H1 (cell line): ENCODE results near the gene MTURN. TPM values are rescaled to one million over a fixed set of nuclear protein-coding genes. Genes with fewer than 3 reads are reported as not detected.

Source experiments
- CTCF ChIA-PET: fragments of 300-600 bp; sonication (Branson Sonifier 250); formaldehyde crosslinking; loops from one replicate; lab custom pipeline; 2021; ENCODE audit not compliant: partially characterized antibody; lab: Charles Lee
- POLR2A ChIA-PET: fragments of 300-600 bp; sonication (Branson Sonifier 250); formaldehyde crosslinking; loops from one replicate; lab custom pipeline; 2021; ENCODE audit warnings: inconsistent platforms; ENCODE audit not compliant: partially characterized antibody; lab: Charles Lee
- DNase-seq, 2 experiments: peaks; one replicate each; pipeline versions ENCODE4 v3.0.0 to v3.0.0-alpha.2; 2010 to 2022; ENCODE audit warnings: low spot score in 2 of 2, low read depth in 1 of 2, mixed read lengths in 1 of 2
- FAIRE-seq: peaks from 2 replicates; lab custom pipeline; 2011; peaks lifted over from hg19 to GRCh38; lab: Jason Lieb, UNC
- H2AFZ ChIP-seq: 2 replicates; pipeline ENCODE4 v1.8.1; 2012; ENCODE audit warnings: low read length, inconsistent platforms
- H2AK5ac ChIP-seq: 2 replicates; pipeline ENCODE4 v1.6.1; 2013; ENCODE audit warnings: low read depth, low read length
- H2BK120ac ChIP-seq: replicated peaks from 2 replicates; pipeline ENCODE3; 2013; ENCODE audit warnings: low read depth, low read length, inconsistent platforms
- H2BK12ac ChIP-seq: 2 replicates; pipeline ENCODE4 v1.6.1; 2013; ENCODE audit warnings: low read depth, low read length
- H2BK15ac ChIP-seq: 2 replicates; pipeline ENCODE4 v1.6.1; 2013; ENCODE audit warnings: low read length
- H2BK20ac ChIP-seq: 2 replicates; pipeline ENCODE4 v1.6.1; 2013; ENCODE audit warnings: low read length
- H2BK5ac ChIP-seq: 2 replicates; pipeline ENCODE4 v1.6.1; 2013; ENCODE audit warnings: low read depth, low read length
- H3K14ac ChIP-seq: 2 replicates; pipeline ENCODE4 v1.6.1; 2013; ENCODE audit warnings: inconsistent platforms; ENCODE audit not compliant: insufficient read length
- H3K18ac ChIP-seq: 2 replicates; pipeline ENCODE4 v1.6.1; 2013; ENCODE audit warnings: low read length; ENCODE audit errors: extremely low read depth
- H3K23ac ChIP-seq: 2 replicates; pipeline ENCODE4 v1.6.1; 2013; ENCODE audit warnings: inconsistent platforms; ENCODE audit not compliant: insufficient read length
- H3K23me2 ChIP-seq: 2 replicates; pipeline ENCODE4 v1.6.1; 2013; ENCODE audit warnings: low read depth, low read length
- H3K27ac ChIP-seq: 2 replicates; pipeline ENCODE4 v1.6.1; 2011; ENCODE audit warnings: low read depth, low read length, inconsistent platforms
- H3K27me3 ChIP-seq, 4 experiments: replicated peaks in 1 of 4; 1 replicate in 1 of 4; 2 replicates in 3 of 4; pipeline versions ENCODE4 v1.6.1 to v1.8.1; 2011 to 2013; ENCODE audit warnings: low read length in 3 of 4, mild to moderate bottlenecking in 3 of 4, inconsistent platforms in 2 of 4, mixed read lengths in 2 of 4, moderate library complexity in 1 of 4; ENCODE audit not compliant: control insufficient read depth in 3 of 4, insufficient read depth in 3 of 4; ENCODE audit errors: extremely low read depth in 1 of 4
- H3K36me3 ChIP-seq, 4 experiments: 2 replicates each; pipeline versions ENCODE4 v1.6.1 to v1.8.1; 2011 to 2013; ENCODE audit warnings: mild to moderate bottlenecking in 4 of 4, low read length in 3 of 4, moderate library complexity in 2 of 4, control low read depth in 1 of 4, inconsistent platforms in 1 of 4; ENCODE audit not compliant: insufficient read depth in 4 of 4, control insufficient read depth in 2 of 4
- H3K4ac ChIP-seq: replicated peaks from 2 replicates; pipeline ENCODE3; 2013; ENCODE audit warnings: low read length, low read depth, mixed read lengths, inconsistent platforms; ENCODE audit not compliant: insufficient read length
- H3K4me1 ChIP-seq, 4 experiments: replicated peaks in 1 of 4; 1 replicate in 1 of 4; 2 replicates in 3 of 4; pipeline versions ENCODE4 v1.6.1 to v1.8.1; 2011 to 2013; ENCODE audit warnings: low read length in 3 of 4, inconsistent platforms in 2 of 4, mixed read lengths in 1 of 4; ENCODE audit not compliant: insufficient read depth in 4 of 4, control insufficient read depth in 3 of 4
- H3K4me2 ChIP-seq, 2 experiments: 2 replicates each; pipeline versions ENCODE4 v1.6.1 to v1.8.1; 2011 to 2013; ENCODE audit warnings: low read depth in 2 of 2, low read length in 2 of 2, control low read depth in 1 of 2, inconsistent platforms in 1 of 2, mild to moderate bottlenecking in 1 of 2; ENCODE audit not compliant: insufficient read depth in 1 of 2
- H3K4me3 ChIP-seq, 4 experiments: fragments of 200-600, 300-600 bp in 1 of 4; sonication (generic), shearing (Covaris generic), sonication (Bioruptor Twin) in 1 of 4; 2 replicates each; pipeline versions ENCODE4 v1.5.1 to v1.8.1; 2011 to 2016; ENCODE audit warnings: low read length in 4 of 4, low read depth in 3 of 4, control low read depth in 2 of 4, inconsistent platforms in 2 of 4, mild to moderate bottlenecking in 2 of 4, mixed read lengths in 1 of 4, moderate library complexity in 1 of 4; ENCODE audit not compliant: insufficient read depth in 2 of 4; ENCODE audit errors: extremely low read depth in 1 of 4
- H3K56ac ChIP-seq: replicated peaks from 2 replicates; pipeline ENCODE3; 2013; ENCODE audit warnings: low read depth, mild to moderate bottlenecking, mixed read lengths, low read length, inconsistent platforms; ENCODE audit not compliant: insufficient read length
- H3K79me1 ChIP-seq: 2 replicates; pipeline ENCODE4 v1.6.1; 2013; ENCODE audit warnings: low read depth, low read length, control low read depth
- H3K79me2 ChIP-seq, 2 experiments: 2 replicates each; pipeline versions ENCODE4 v1.6.1 to v1.8.1; 2012 to 2013; ENCODE audit warnings: low read length in 2 of 2, mild to moderate bottlenecking in 2 of 2, inconsistent platforms in 1 of 2; ENCODE audit not compliant: insufficient read depth in 2 of 2, control insufficient read depth in 1 of 2
- H3K9ac ChIP-seq, 4 experiments: replicated peaks in 1 of 4; 1 replicate in 1 of 4; 2 replicates in 3 of 4; pipeline versions ENCODE4 v1.6.1 to v1.8.1; 2011 to 2013; ENCODE audit warnings: low read depth in 3 of 4, low read length in 3 of 4, control low read depth in 2 of 4, mild to moderate bottlenecking in 2 of 4, moderate library complexity in 2 of 4, inconsistent platforms in 1 of 4; ENCODE audit errors: extremely low read depth in 1 of 4
- H3K9me3 ChIP-seq, 2 experiments: 2 replicates each; pipeline versions ENCODE4 v1.6.1 to v1.8.1; 2012 to 2013; ENCODE audit warnings: mild to moderate bottlenecking in 2 of 2, moderate library complexity in 2 of 2, control low read depth in 1 of 2, inconsistent platforms in 1 of 2, low read depth in 1 of 2, low read length in 1 of 2, mixed read lengths in 1 of 2; ENCODE audit not compliant: insufficient read depth in 2 of 2
- H4K20me1 ChIP-seq, 2 experiments: replicated peaks in 1 of 2; 2 replicates each; pipeline versions ENCODE3 to v1.8.1; 2011 to 2013; ENCODE audit warnings: inconsistent platforms in 2 of 2, low read length in 2 of 2, mild to moderate bottlenecking in 1 of 2; ENCODE audit not compliant: insufficient read depth in 2 of 2, control insufficient read depth in 1 of 2
- H4K5ac ChIP-seq: 2 replicates; pipeline ENCODE4 v1.6.1; 2013; ENCODE audit warnings: low read length, low read depth, mixed read lengths, inconsistent platforms; ENCODE audit not compliant: insufficient read length
- H4K8ac ChIP-seq: 2 replicates; pipeline ENCODE4 v1.8.0; 2013; ENCODE audit warnings: mild to moderate bottlenecking, moderate library complexity, low read length, inconsistent platforms; ENCODE audit not compliant: insufficient read depth; ENCODE audit errors: extremely low read depth
- H4K91ac ChIP-seq: replicated peaks from 2 replicates; pipeline ENCODE3; 2013; ENCODE audit warnings: low read length, mixed read lengths, inconsistent platforms; ENCODE audit not compliant: insufficient read length
- ATF2 ChIP-seq: IDR thresholded peaks from 2 replicates; pipeline ENCODE4 v1.6.1; 2012; ENCODE audit warnings: low read length, inconsistent platforms
- BACH1 ChIP-seq: IDR thresholded peaks from 2 replicates; pipeline ENCODE4 v1.6.1; 2012; ENCODE audit warnings: low read length, improper control_type of control experiment
- BRCA1 ChIP-seq: IDR thresholded peaks from 2 replicates; pipeline ENCODE4 v1.6.1; 2012; ENCODE audit warnings: low read depth, low read length, improper control_type of control experiment
- CREB1 ChIP-seq: IDR thresholded peaks from 2 replicates; pipeline ENCODE4 v1.6.1; 2012; ENCODE audit warnings: inconsistent platforms
- EZH2 ChIP-seq: fragments of 200-600 bp; sonication (generic); IDR thresholded peaks from 2 replicates; pipeline ENCODE4 v1.7.1; 2012; ENCODE audit warnings: low read depth, mild to moderate bottlenecking, moderate library complexity, low read length, inconsistent platforms; ENCODE audit not compliant: severe bottlenecking
- GABPA ChIP-seq: IDR thresholded peaks from 2 replicates; pipeline ENCODE4 v1.6.1; 2011; ENCODE audit warnings: mild to moderate bottlenecking, low read length, moderate library complexity, borderline replicate concordance; ENCODE audit not compliant: insufficient read depth
- HDAC2 ChIP-seq, 2 experiments: fragments of 300-600 bp in 1 of 2; sonication (generic) in 1 of 2; IDR thresholded peaks; 2 replicates each; pipeline ENCODE4 v1.6.1; 2011 to 2012; ENCODE audit warnings: low read depth in 2 of 2, low read length in 2 of 2, mild to moderate bottlenecking in 2 of 2, moderate library complexity in 2 of 2, borderline replicate concordance in 1 of 2, inconsistent platforms in 1 of 2
- NANOG ChIP-seq: IDR thresholded peaks from 2 replicates; pipeline ENCODE4 v1.6.1; 2011; ENCODE audit warnings: low read length, low read depth, mild to moderate bottlenecking, inconsistent platforms; ENCODE audit not compliant: insufficient read depth, poor library complexity, severe bottlenecking
- POLR2AphosphoS5 ChIP-seq: IDR thresholded peaks from 2 replicates; pipeline ENCODE4 v1.6.1; 2011; ENCODE audit warnings: low read depth, low read length
- POU5F1 ChIP-seq: IDR thresholded peaks from 2 replicates; pipeline ENCODE4 v1.6.1; 2011; ENCODE audit warnings: low read depth, mild to moderate bottlenecking, low read length, moderate library complexity
- SIX5 ChIP-seq: IDR thresholded peaks from 2 replicates; pipeline ENCODE4 v1.6.1; 2011; ENCODE audit warnings: mild to moderate bottlenecking, low read depth, low read length
- WGBS, 2 experiments: shearing (Covaris generic) in 1 of 2; methylation state at CpG; one replicate each; pipeline versions ENCODE4 v1.1.6 to v1.1.7; 2013 to 2015; ENCODE audit warnings: low lambda C conversion rate in 2 of 2, mixed read lengths in 2 of 2, inconsistent platforms in 1 of 2, low coverage in 1 of 2, missing lambda C conversion rate in 1 of 2; ENCODE audit not compliant: insufficient replicate concordance in 2 of 2, insufficient coverage in 1 of 2, insufficient read length in 1 of 2; ENCODE audit errors: extremely low coverage in 1 of 2, missing lambda C conversion rate in 1 of 2; 5-methylcytosine and 5-hydroxymethylcytosine counted together
- polyA plus RNA-seq, 7 experiments: library from polyadenylated mRNA; depleted of rRNA in 3 of 7; stranded (reverse) in 5 of 7; unstranded in 2 of 7; fragments of >200 nt in 5 of 7; fragments of 200-250 nt in 2 of 7; gene quantifications; 1 replicate in 5 of 7; 2 replicates in 1 of 7; 4 replicates in 1 of 7; pipeline versions ENCODE4 v1.2.1 to v1.2.3, GENCODE V29; 2011 to 2013; ENCODE audit warnings: missing spikeins in 2 of 7, mixed read lengths in 2 of 7
- total RNA-seq: library from RNA; stranded (reverse); fragmentation: NEBNext Ultra II Directional; extraction: Animal tissue kit (Norgen Biotek cat#: 25700); gene quantifications from 2 replicates; pipeline ENCODE4 v1.2.1, GENCODE V29; 2021

The MTURN gene
- total and polyA plus RNA-seq, 2 of the 8 experiments (the other 6 are each of a cell fraction or from before 2014, with no cell fraction given) = 2.6 to 5.8 TPM

- DNase-seq = no peak
- TF ChIP-seq HDAC2 (IDR thresholded peaks at IDR 0.05; ENCODE audit: borderline replicate concordance in 1 of 2, low read depth in 2 of 2, low read length in 2 of 2) = no peak
- no peak for TF ChIP-seq GABPA
- no peak for TF ChIP-seq SIX5
- TF ChIP-seq BRCA1 = no peak
- no peak for TF ChIP-seq EZH2
- TF ChIP-seq BACH1 = no peak
- TF ChIP-seq ATF2 = no peak
- no peak for TF ChIP-seq CREB1
- TF ChIP-seq POU5F1 = no peak
- TF ChIP-seq NANOG = no peak
- TF ChIP-seq POLR2AphosphoS5 = no peak
Measured at GRCh38 chr7:30090111-30090510, 44.7 kb upstream of the MTURN start.

More at GRCh38 chr7:30090111-30090510, 44.7 kb upstream of the MTURN start:
- Histone ChIP-seq H2BK15ac (no peak overlapping the region), H3K4ac (no peak overlapping the region), H3K36me3 (no peaks in the 10 kb centered on the region; a peak in 1 of 8 replicates), H3K27me3 (no peaks in the 10 kb centered on the region), H3K4me2 (no peak overlapping the region), H3K9ac (no peak overlapping the region), H3K79me2 (no peaks in the 10 kb centered on the region), H3K4me3 (no peak overlapping the region), H3K23ac (no peak overlapping the region), H2BK20ac (no peak overlapping the region), H3K14ac (no peak overlapping the region), H3K23me2 (no peaks in the 10 kb centered on the region), H4K91ac (no peak overlapping the region), H3K27ac (no peak overlapping the region), H2AFZ (no peak overlapping the region), H3K4me1 (peaks cover 0 to 3% (median 0%) of the 10 kb centered on the region in 4 experiments; a peak in 1 of 7 replicates), H4K8ac (no peak overlapping the region), H3K9me3 (no peaks in the 10 kb centered on the region; a peak in 1 of 4 replicates), H4K20me1 (peaks cover 0 to 3% of the 10 kb centered on the region in 2 experiments), H3K56ac (no peak overlapping the region), H2AK5ac (no peak overlapping the region), H4K5ac (no peak overlapping the region), H3K18ac (no peak overlapping the region), H2BK12ac (no peak overlapping the region), H2BK5ac (no peak overlapping the region), H3K79me1 (no peaks in the 10 kb centered on the region; the same call in 1 of the 2 replicates), H2BK120ac (no peak overlapping the region)
- WGBS, 2 experiments = 85% methylated on average over 3 of the region's 3 CpGs; no CpG with 5 or more reads in 1 of the 2 experiments
- CTCF ChIA-PET = interaction anchor here (0.5 to 1.6 kb wide), 2 partner anchors 15 to 667 kb away, joined by 3 read pairs; no protein-coding TSS in a partner anchor
- POLR2A ChIA-PET = no interaction called here
- FAIRE-seq = no peak
